Psoas muscle (tissue), 8 donors: ENCODE data around the gene RTL10. TPM values are rescaled to one million over a fixed set of nuclear protein-coding genes. Genes with fewer than 3 reads are reported as not detected.

Source experiments
- ATAC-seq, 4 donors: fragments of 200-7000 bp; cut with Tn5 transposase; one replicate each; pipeline ENCODE4 v1.9.1; 2020; ENCODE audit warnings: moderate library complexity in 3 of 4, mild to moderate bottlenecking in 2 of 4
- DNase-seq, 2 donors: peaks; one replicate each; pipeline ENCODE4 v3.0.0-alpha.2; 2020
- H3K27ac ChIP-seq: fragments of 200-600 bp; one replicate; pipeline ENCODE4 v1.8.0; 2022
- H3K27me3 ChIP-seq, 3 donors: fragments of 200-600 bp in 1 of 3; one replicate each; pipeline versions ENCODE4 v1.6.1 to v1.8.0; 2013 to 2022; ENCODE audit warnings: low read length in 2 of 3, mild to moderate bottlenecking in 2 of 3, moderate library complexity in 1 of 3; ENCODE audit not compliant: insufficient read depth in 3 of 3
- H3K36me3 ChIP-seq, 2 donors: fragments of 200-600 bp in 1 of 2; one replicate each; pipeline versions ENCODE4 v1.6.1 to v1.8.0; 2013 to 2022; ENCODE audit warnings: low read depth in 1 of 2, mild to moderate bottlenecking in 1 of 2, moderate library complexity in 1 of 2; ENCODE audit not compliant: insufficient read depth in 1 of 2
- H3K4me1 ChIP-seq: fragments of 200-600 bp; one replicate; pipeline ENCODE4 v1.8.0; 2022
- H3K4me3 ChIP-seq: fragments of 200-600 bp; one replicate; pipeline ENCODE4 v1.8.0; 2022; ENCODE audit warnings: mild to moderate bottlenecking
- H3K9me3 ChIP-seq: fragments of 200-600 bp; one replicate; pipeline ENCODE4 v1.8.0; 2022
- CTCF ChIP-seq: fragments of 200-600 bp; IDR thresholded peaks from one replicate; pipeline ENCODE4 v1.8.0; 2022; ENCODE audit warnings: antibody characterized with exemption
- WGBS, 3 donors: extraction: QIAGEN DNeasy Blood & Tissue Kit; methylation state at CpG; one replicate each; pipeline versions ENCODE4 v1.1.6 to v1.1.7; 2013; 5-methylcytosine and 5-hydroxymethylcytosine counted together
- intact Hi-C, 2 donors: fragments of 100-400 bp; cut with DNase I; formaldehyde crosslinking; loops; one replicate each; pipeline versions ENCODE4 v1.11.0 to v1.14.2; 2022
- polyA plus RNA-seq, 3 donors: library from polyadenylated mRNA; stranded (reverse); fragments of 200-250 nt; gene quantifications; one replicate each; pipeline ENCODE4 v1.2.3, GENCODE V29; 2013
- total RNA-seq, 4 donors: library from RNA; stranded (reverse); fragmentation: NEBNext Ultra II Directional in 2 of 4; extraction: Animal tissue kit (Norgen Biotek cat#: 25700) in 2 of 4; gene quantifications; one replicate each; pipeline versions ENCODE4 v1.2.1 to v1.2.4, GENCODE V29; 2021 to 2023
- donor health status: healthy with polysubstance abuse.
- donor health status: DM: no; HTN: no; CAD: no; lungs with moderate emphysema.
- donor health status: Bipolar disorder and iron deficiency.
- donor health status: healthy.
- donor health status: DM: yes; HTN: yes; CAD: no.
- donor health status: DM: no; HTN: no; CAD: no.
- donor health status: DM: no; HTN: no; CAD: no.
- donor health status: DM: yes; HTN: yes; CAD: no.

Gene RTL10
- total and polyA plus RNA-seq, 7 donors: 5.3 to 9.7 (median 7.9) TPM

DNA sequence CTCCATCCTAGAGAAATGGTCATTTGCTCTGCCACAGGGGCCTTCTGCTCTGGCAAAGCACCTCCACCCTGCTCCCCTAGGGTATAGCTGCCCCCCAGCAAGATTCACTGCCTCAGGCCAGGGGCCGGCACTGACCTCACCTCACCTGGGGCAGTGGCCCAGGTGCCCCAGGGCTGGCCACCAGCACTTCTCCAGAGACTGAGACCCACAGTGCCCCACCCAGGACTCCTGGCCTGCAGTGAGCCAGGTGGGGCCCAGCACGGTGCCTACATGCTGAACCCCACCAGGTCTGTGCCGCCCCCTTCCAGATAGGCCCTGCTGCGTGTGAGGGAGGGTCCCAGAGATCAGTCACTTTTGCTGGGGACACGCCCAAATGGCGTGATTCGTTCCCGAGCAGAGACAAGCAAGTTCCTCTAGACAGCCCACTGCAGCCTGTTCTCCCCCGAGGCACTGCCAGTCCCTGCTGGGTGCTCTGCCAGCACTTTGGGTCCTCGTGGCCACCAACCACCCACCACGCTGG lies 10.8 kb downstream of the RTL10 start:
- intact Hi-C loops: no loop called here
- WGBS, 3 donors: 59 to 76% (median 67%) methylated on average over 10 to 11 of the region's 11 CpGs
- H3K27me3 ChIP-seq: no peaks in the 10 kb centered on the region
- H3K9me3 ChIP-seq: no peaks in the 10 kb centered on the region
- DNase-seq: peak in 1 of 2 donors; percentile 49
- peak in 1 of 4 donors; percentile 19 for ATAC-seq
- H3K36me3 ChIP-seq: peaks cover 0 to 7% of the 10 kb centered on the region in 2 donors
- H3K4me3 ChIP-seq: no peak overlapping the region
- H3K27ac ChIP-seq: peak overlapping the region; percentile 41
- peaks cover 16% of the 10 kb centered on the region for H3K4me1 ChIP-seq
- TF ChIP-seq CTCF: no peak

DNA sequence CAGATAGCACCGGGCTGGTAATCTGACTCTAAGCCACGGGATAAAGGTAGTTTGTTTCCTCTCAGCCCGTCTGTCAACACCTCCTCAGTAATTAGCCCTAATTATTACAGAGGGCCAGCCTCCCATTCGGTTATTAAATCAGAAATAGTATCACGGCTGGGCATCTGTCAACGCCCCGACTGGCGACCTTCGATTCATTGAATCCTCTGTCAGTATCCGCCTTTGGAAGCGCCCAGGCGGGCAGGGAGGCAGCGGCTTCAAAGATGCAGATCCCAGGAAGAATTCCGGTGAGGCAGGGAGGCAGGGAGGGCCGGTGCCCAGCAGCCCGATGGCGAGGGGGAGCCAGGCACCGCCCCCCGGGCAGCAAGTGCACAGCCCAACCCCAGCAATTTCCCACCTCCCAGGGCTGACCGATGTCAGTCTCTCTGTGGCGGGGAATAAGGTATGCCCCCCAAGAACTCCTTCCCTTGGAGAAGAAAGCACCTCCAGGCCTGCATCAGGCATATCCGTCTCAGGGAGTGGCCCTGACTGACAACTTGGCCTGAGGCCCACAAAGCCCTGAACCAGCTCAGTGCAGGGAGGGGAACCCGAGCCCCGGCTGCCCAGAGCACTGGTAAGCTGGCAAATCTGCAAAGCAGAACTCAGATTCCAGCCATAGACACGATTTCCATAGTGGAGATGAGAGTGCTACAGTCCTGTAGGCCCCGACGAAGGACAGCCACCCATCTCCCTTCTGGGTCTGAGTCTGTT lies 11.4 kb downstream of the RTL10 start:
- DNase-seq: peak in 1 of 2 donors; percentile 49
- H3K27ac ChIP-seq: no peak overlapping the region
- H3K9me3 ChIP-seq: no peaks in the 10 kb centered on the region
- no peaks in the 10 kb centered on the region for H3K27me3 ChIP-seq
- ATAC-seq: peak in 1 of 4 donors; percentile 17
- peaks cover 10% of the 10 kb centered on the region for H3K4me1 ChIP-seq
- no peak for TF ChIP-seq CTCF
- H3K36me3 ChIP-seq: peaks cover 0 to 7% of the 10 kb centered on the region in 2 donors
- no peak overlapping the region for H3K4me3 ChIP-seq
- 80 to 84% (median 83%) methylated on average over 27 of the region's 27 CpGs for WGBS, 3 donors
- intact Hi-C loops: no loop called here

- DNase-seq: no peak
- no peak for TF ChIP-seq CTCF
- WGBS, 3 donors: 87 to 88% (median 88%) methylated on average over 12 of the region's 12 CpGs
- intact Hi-C loops: no loop called here
- H3K4me3 ChIP-seq: no peak overlapping the region
- no peak overlapping the region for H3K27ac ChIP-seq
- peaks cover 6% of the 10 kb centered on the region for H3K4me1 ChIP-seq
- no peaks in the 10 kb centered on the region for H3K27me3 ChIP-seq
- no peak for ATAC-seq
- no peaks in the 10 kb centered on the region for H3K9me3 ChIP-seq
- peaks cover 0 to 7% of the 10 kb centered on the region in 2 donors for H3K36me3 ChIP-seq
These were observed 12.1 kb downstream of the RTL10 start for GRCh38 chr22:19842393-19843106.

DNA sequence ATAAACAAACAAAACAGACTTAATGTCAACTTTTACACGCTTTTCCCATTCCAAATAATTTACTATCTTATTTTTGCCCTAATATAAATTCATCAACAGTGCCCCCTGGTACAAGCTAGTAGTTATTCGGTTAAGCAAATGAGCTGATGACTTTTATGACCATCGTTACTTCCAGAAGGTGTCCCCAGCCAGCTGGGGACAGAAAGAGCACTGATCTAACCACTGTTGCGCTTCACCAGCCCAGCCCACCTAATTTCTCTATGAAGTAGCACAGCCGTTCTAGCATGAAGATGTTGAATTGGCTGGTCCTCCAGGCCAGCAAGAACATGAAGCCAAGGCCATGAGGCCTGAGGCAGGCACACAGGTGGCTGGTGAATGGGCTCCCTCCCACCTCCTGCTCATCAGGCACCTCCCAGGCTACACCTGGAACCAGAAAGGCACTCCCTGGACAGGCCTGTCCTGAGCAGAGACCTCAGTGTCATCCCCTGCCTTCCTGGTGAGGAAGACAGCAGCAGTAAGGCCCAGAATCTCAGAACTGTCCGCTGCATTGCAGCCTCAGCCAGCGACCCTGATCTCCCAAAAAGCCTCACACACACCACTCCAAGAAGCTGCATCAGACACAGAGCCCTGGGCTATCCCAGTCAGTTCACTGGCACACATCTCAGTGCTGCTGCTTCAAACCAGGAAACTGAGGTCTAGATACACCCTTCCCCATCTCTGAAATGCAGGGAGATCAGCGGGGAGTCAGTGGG lies 12.9 kb downstream of the RTL10 start:
- Histone ChIP-seq H3K4me1 (peaks cover 6% of the 10 kb centered on the region), H3K27ac (no peak overlapping the region), H3K27me3 (no peaks in the 10 kb centered on the region), H3K36me3 (peaks cover 0 to 2% of the 10 kb centered on the region in 2 donors), H3K4me3 (no peak overlapping the region), H3K9me3 (no peaks in the 10 kb centered on the region)
- no peak for TF ChIP-seq CTCF
- DNase-seq (no peak), ATAC-seq (no peak)
- intact Hi-C loops: no loop called here
- WGBS, 3 donors: 90 to 93% (median 91%) methylated on average over 8 of the region's 8 CpGs
